GM15510 (cell line): ENCODE measurements around the gene FAM193B.

Source experiments
- POLR2A ChIP-seq: IDR thresholded peaks from 3 replicates; pipeline ENCODE4 v1.6.1; 2011; ENCODE audit warnings: borderline replicate concordance; ENCODE audit not compliant: insufficient read length; ENCODE audit errors: extremely low read depth

FAM193B gene

GRCh38 chr5:177515580-177515979 lies 38.8 kb downstream of the FAM193B start:
- TF ChIP-seq POLR2A, result no peak

- no peak for TF ChIP-seq POLR2A
Observed at GRCh38 chr5:177514541-177514940, 39.8 kb downstream of the FAM193B start.

GRCh38 chr5:177513500-177513899 lies 40.9 kb downstream of the FAM193B start:
- TF ChIP-seq POLR2A, result no peak

- no peak for TF ChIP-seq POLR2A
Observed at GRCh38 chr5:177512736-177513380, 41.5 kb downstream of the FAM193B start.

GRCh38 chr5:177511796-177512675 lies 42.3 kb downstream of the FAM193B start:
- TF ChIP-seq POLR2A, result no peak

GRCh38 chr5:177511181-177511580 lies 43.2 kb downstream of the FAM193B start:
- TF ChIP-seq POLR2A, result no peak

GRCh38 chr5:177510567-177511053 lies 43.8 kb downstream of the FAM193B start:
- TF ChIP-seq POLR2A, result peak; percentile 48

- TF ChIP-seq POLR2A, result peak; percentile 45
Observed at GRCh38 chr5:177509991-177510566, 44.3 kb downstream of the FAM193B start.

- TF ChIP-seq POLR2A, result peak; percentile 57
Observed at GRCh38 chr5:177509381-177509951, 44.9 kb downstream of the FAM193B start, which contains the start of gene DOK3. TSS of gene DOK3 (minus strand) at chr5:177509826. CDS start at chr5:177509540, 286 bp downstream.

GRCh38 chr5:177508837-177509236 lies 45.5 kb downstream of the FAM193B start:
- TF ChIP-seq POLR2A, result peak; percentile 84

GRCh38 chr5:177508221-177508611 lies 46.1 kb downstream of the FAM193B start:
- TF ChIP-seq POLR2A, result no peak

GRCh38 chr5:177507596-177508220 lies 46.7 kb downstream of the FAM193B start:
- TF ChIP-seq POLR2A, result no peak

- no peak for TF ChIP-seq POLR2A
Observed at GRCh38 chr5:177507165-177507564, 47.2 kb downstream of the FAM193B start.

- no peak for TF ChIP-seq POLR2A
Observed at GRCh38 chr5:177505075-177505474, 49.3 kb downstream of the FAM193B start.
